DOHH2 (cell line): ENCODE measurements around the gene KCNQ1OT1.

Experiments
- H3F3A ChIP-seq: fragments of 200-600 bp; sonication (generic), shearing (Covaris generic); 2 replicates; pipeline ENCODE4 v1.6.0; 2016; ENCODE audit warnings: antibody characterized with exemption, mild to moderate bottlenecking; ENCODE audit not compliant: control insufficient read depth, insufficient read depth
- H3K27ac ChIP-seq: fragments of 200-600 bp; sonication (generic); 2 replicates; pipeline ENCODE4 v1.5.1; 2014; ENCODE audit warnings: low read depth, mild to moderate bottlenecking, low read length, moderate library complexity
- H3K27me3 ChIP-seq: fragments of 200-600 bp; sonication (generic); 2 replicates; pipeline ENCODE4 v1.6.1; 2014; ENCODE audit warnings: mild to moderate bottlenecking, low read length, mixed read lengths; ENCODE audit not compliant: control insufficient read depth
- H3K36me3 ChIP-seq: fragments of 200-600 bp; sonication (generic); 2 replicates; pipeline ENCODE4 v1.6.1; 2014; ENCODE audit warnings: mild to moderate bottlenecking, low read length, moderate library complexity, mixed read lengths; ENCODE audit not compliant: control insufficient read depth
- H3K4me1 ChIP-seq: fragments of 200-600 bp; sonication (generic); 2 replicates; pipeline ENCODE4 v1.6.1; 2014; ENCODE audit warnings: mild to moderate bottlenecking, low read length, mixed read lengths; ENCODE audit not compliant: control insufficient read depth
- H3K4me2 ChIP-seq: fragments of 200-600 bp; sonication (generic); 2 replicates; pipeline ENCODE4 v1.6.0; 2014; ENCODE audit warnings: mild to moderate bottlenecking, low read length, moderate library complexity
- H3K4me3 ChIP-seq: fragments of 200-600 bp; sonication (generic); 2 replicates; pipeline ENCODE4 v1.5.1; 2014; ENCODE audit warnings: mild to moderate bottlenecking, low read length, mixed read lengths
- H3K79me2 ChIP-seq: fragments of 200-600 bp; sonication (generic); 2 replicates; pipeline ENCODE4 v1.6.1; 2014; ENCODE audit warnings: mild to moderate bottlenecking, low read length, mixed read lengths; ENCODE audit not compliant: control insufficient read depth
- H3K9me2 ChIP-seq: fragments of 200-600 bp; sonication (generic); replicated peaks from 2 replicates; pipeline ENCODE4 v1.6.1; 2014; ENCODE audit warnings: mild to moderate bottlenecking, low read length, mixed read lengths; ENCODE audit not compliant: control insufficient read depth
- H3K9me3 ChIP-seq: fragments of 200-600 bp; sonication (generic); 2 replicates; pipeline ENCODE4 v1.6.1; 2014; ENCODE audit warnings: antibody characterized with exemption, low read length, mixed read lengths; ENCODE audit not compliant: control insufficient read depth, insufficient read depth
- H4K20me1 ChIP-seq: fragments of 200-600 bp; sonication (generic); 2 replicates; pipeline ENCODE4 v1.6.0; 2014; ENCODE audit warnings: low read depth, mild to moderate bottlenecking, antibody characterized with exemption, low read length, moderate library complexity; ENCODE audit not compliant: control insufficient read depth, insufficient read depth
- CTCF ChIP-seq: fragments of 200-600 bp; sonication (generic); IDR thresholded peaks from one replicate; pipeline ENCODE4 v1.5.1; 2014; ENCODE audit warnings: antibody characterized with exemption, mild to moderate bottlenecking, low read depth, low read length; ENCODE audit not compliant: poor library complexity, severe bottlenecking
- EZH2phosphoT487 ChIP-seq: fragments of 200-600 bp; sonication (generic); IDR thresholded peaks from 2 replicates; pipeline ENCODE4 v1.6.1; 2017; ENCODE audit warnings: borderline replicate concordance, mild to moderate bottlenecking, antibody characterized with exemption, low read length, moderate library complexity, mixed read lengths

Gene KCNQ1OT1

DNA sequence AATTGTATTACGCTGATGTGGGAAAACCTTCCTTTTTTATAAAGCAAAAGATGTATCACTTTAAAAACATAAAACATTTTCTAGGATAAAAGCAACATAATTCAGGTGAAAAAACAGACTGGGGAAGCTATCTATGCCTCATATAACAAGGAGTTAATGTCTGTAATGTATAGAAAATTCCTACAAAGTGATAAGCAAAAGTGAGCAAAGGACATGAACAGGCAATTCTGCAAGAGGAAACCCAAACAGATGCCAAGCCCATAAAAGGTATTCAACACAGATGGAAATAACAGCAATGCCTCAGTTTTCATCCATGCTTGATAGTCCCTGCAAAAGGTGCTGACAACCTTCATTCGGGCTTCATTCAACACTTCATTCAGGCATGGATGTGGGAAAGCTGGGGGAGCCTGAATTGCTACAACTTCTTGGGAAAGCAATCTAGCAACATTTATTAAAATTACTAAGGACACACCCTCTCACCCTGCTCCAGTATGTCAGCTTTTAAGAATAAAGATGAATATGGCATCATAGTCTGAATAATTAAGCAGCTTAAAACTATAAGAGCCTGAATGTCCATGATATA lies 39.3 kb downstream of the KCNQ1OT1 start:
- Histone ChIP-seq H3K9me3 (peaks cover 4% of the 10 kb centered on the region; the same call in 1 of the 2 replicates), H3K27me3 (no peaks in the 10 kb centered on the region)
- TF ChIP-seq EZH2phosphoT487 (no peak), CTCF (no peak)

DNA sequence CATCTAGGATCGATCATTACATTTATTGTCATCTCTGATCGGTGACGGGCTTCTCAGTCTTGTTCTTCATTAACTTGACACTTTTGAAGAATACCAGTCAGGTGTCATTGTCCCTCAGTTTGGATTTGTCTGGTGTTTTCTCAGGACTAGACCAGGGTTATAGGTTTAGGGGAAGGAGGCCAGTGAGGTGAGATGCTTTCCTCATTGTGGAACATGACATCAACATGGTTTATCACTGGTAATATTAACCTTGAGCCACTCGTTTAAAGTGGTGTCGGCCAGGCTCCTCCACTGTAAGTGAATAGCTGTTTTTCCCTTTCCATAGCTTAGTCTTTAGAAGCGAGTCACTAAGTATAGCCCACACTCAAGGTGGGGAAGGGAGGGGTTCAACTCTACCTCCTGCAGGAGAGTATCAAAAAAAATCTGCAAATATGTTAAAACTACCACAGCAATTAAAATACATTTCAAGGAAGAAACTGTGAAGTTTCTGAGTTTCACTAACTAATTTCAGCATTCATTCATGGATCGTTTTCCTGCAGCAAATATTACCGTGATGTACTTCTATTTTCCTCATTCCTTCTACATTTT lies 42.0 kb downstream of the KCNQ1OT1 start:
- TF ChIP-seq EZH2phosphoT487 (no peak), CTCF (no peak)
- Histone ChIP-seq H3K4me2 (no peak overlapping the region), H3K79me2 (no peaks in the 10 kb centered on the region), H3K9me3 (peaks cover 4% of the 10 kb centered on the region; the same call in 1 of the 2 replicates), H3K36me3 (no peaks in the 10 kb centered on the region), H4K20me1 (no peaks in the 10 kb centered on the region), H3F3A (no peaks in the 10 kb centered on the region), H3K27me3 (no peaks in the 10 kb centered on the region), H3K4me1 (no peaks in the 10 kb centered on the region), H3K27ac (no peak overlapping the region), H3K4me3 (no peak overlapping the region), H3K9me2 (no peaks in the 10 kb centered on the region)

More for the DNA sequence above, 39.3 kb downstream of the KCNQ1OT1 start:
- H3K4me3 ChIP-seq = no peak overlapping the region
- no peaks in the 10 kb centered on the region for H3K4me1 ChIP-seq
- no peaks in the 10 kb centered on the region for H3F3A ChIP-seq
- H3K79me2 ChIP-seq = no peaks in the 10 kb centered on the region
- no peaks in the 10 kb centered on the region for H3K36me3 ChIP-seq
- H4K20me1 ChIP-seq = no peaks in the 10 kb centered on the region
- H3K27ac ChIP-seq = no peak overlapping the region
- H3K4me2 ChIP-seq = no peak overlapping the region
- H3K9me2 ChIP-seq = no peaks in the 10 kb centered on the region

DNA sequence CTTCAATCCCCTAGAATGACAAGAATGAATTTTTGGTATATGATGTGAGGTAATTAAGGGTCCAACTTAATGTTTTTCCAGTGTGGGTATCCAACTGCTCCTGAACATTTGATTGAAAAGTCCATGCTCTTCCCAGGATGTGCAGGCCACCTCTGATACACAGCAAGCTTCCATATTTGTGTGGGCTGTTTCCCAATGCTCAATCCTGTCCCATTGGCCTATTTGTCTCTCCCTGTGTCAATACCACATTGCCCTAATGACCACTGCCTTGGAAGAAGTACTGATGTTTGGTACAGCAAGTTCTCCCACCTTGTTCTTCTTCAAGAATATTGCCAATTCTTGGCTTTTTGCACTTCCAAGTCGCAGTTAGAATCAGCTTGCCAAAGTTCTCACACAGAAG lies 42.9 kb downstream of the KCNQ1OT1 start:
- Histone ChIP-seq H3K4me2 (no peak overlapping the region), H3F3A (no peaks in the 10 kb centered on the region), H3K27ac (no peak overlapping the region), H3K36me3 (no peaks in the 10 kb centered on the region), H3K4me3 (no peak overlapping the region), H3K4me1 (no peaks in the 10 kb centered on the region), H3K9me3 (peaks cover 8% of the 10 kb centered on the region; the same call in 1 of the 2 replicates), H3K79me2 (no peaks in the 10 kb centered on the region), H4K20me1 (no peaks in the 10 kb centered on the region), H3K9me2 (no peaks in the 10 kb centered on the region), H3K27me3 (no peaks in the 10 kb centered on the region)
- no peak for TF ChIP-seq EZH2phosphoT487
- no peak for TF ChIP-seq CTCF
